DOHH2 (cell line): ENCODE results near the gene CFAP100.

ENCODE experiments used
- CTCF ChIP-seq: fragments of 200-600 bp; sonication (generic); IDR thresholded peaks from one replicate; pipeline ENCODE4 v1.5.1; 2014; ENCODE audit warnings: antibody characterized with exemption, mild to moderate bottlenecking, low read depth, low read length; ENCODE audit not compliant: poor library complexity, severe bottlenecking
- EZH2phosphoT487 ChIP-seq: fragments of 200-600 bp; sonication (generic); IDR thresholded peaks from 2 replicates; pipeline ENCODE4 v1.6.1; 2017; ENCODE audit warnings: borderline replicate concordance, mild to moderate bottlenecking, antibody characterized with exemption, low read length, moderate library complexity, mixed read lengths

- TF ChIP-seq CTCF (no peak), EZH2phosphoT487 (no peak)
These were observed 77.7 kb downstream of the CFAP100 start for GRCh38 chr3:126472277-126473006.
